Measurements from ENCODE around the gene DVL3.

GRCh38 chr3:184167786-184168185 is 12.6 kb downstream of the DVL3 start:
- TF ChIP-seq CTCF (IDR thresholded peaks at IDR 0.05) (no peak), POLR2A (IDR thresholded peaks at IDR 0.05) (no peak)

Measured in heart left ventricle (tissue), 13 donors.